HepG2 (cell line): ENCODE results near the gene ZNF777. TPM values are rescaled to one million over a fixed set of nuclear protein-coding genes. Genes with fewer than 3 reads are reported as not detected.

ENCODE experiments used
- BORCS8-MEF2B ChIP-seq: sonication (generic); formaldehyde crosslinking; IDR thresholded peaks from 2 replicates; pipeline ENCODE4 v1.8.0; 2022; ENCODE audit warnings: mild to moderate bottlenecking, missing genetic modification reagents
- ETV6 ChIP-seq: sonication (generic); formaldehyde crosslinking; conservative IDR thresholded peaks from 2 replicates; pipeline ENCODE4 v1.4.0; 2020; ENCODE audit warnings: missing genetic modification reagents
- HDAC1 ChIP-seq: sonication (generic); formaldehyde crosslinking; IDR thresholded peaks from 2 replicates; pipeline ENCODE4 v1.5.1; 2020; ENCODE audit warnings: mild to moderate bottlenecking, missing genetic modification reagents
- JDP2 ChIP-seq: sonication (generic); formaldehyde crosslinking; IDR thresholded peaks from 2 replicates; pipeline ENCODE4 v1.8.1; 2022; ENCODE audit warnings: missing genetic modification reagents, borderline replicate concordance
- MAFF ChIP-seq: IDR thresholded peaks from 2 replicates; pipeline ENCODE4 v1.6.1; 2011; ENCODE audit warnings: low read depth, low read length, improper control_type of control experiment
- MTA1 ChIP-seq: sonication (generic); formaldehyde crosslinking; IDR thresholded peaks from 2 replicates; pipeline ENCODE4 v1.4.0; 2020; ENCODE audit warnings: missing genetic modification reagents, mild to moderate bottlenecking, borderline replicate concordance
- NFYC ChIP-seq: IDR thresholded peaks from 2 replicates; pipeline ENCODE4 v1.6.1; 2016; ENCODE audit warnings: missing genetic modification reagents, missing compliant biosample characterization
- RBFOX2 ChIP-seq: fragments of 200-400 bp; formaldehyde crosslinking; IDR thresholded peaks from 2 replicates; pipeline ENCODE4 v1.6.1; 2017; ENCODE audit warnings: low read depth, mild to moderate bottlenecking, low read length
- RFXANK ChIP-seq: IDR thresholded peaks from 2 replicates; pipeline ENCODE4 v1.6.1; 2016
- SIN3A ChIP-seq: IDR thresholded peaks from 2 replicates; pipeline ENCODE4 v1.6.1; 2011; ENCODE audit warnings: low read depth, mild to moderate bottlenecking, control low read depth, low read length, borderline replicate concordance
- SOX5 ChIP-seq: IDR thresholded peaks from 2 replicates; pipeline ENCODE4 v1.6.1; 2016; ENCODE audit warnings: borderline replicate concordance
- TOPORS ChIP-seq: sonication (generic); formaldehyde crosslinking; IDR thresholded peaks from 2 replicates; pipeline ENCODE4 v1.8.0; 2023; ENCODE audit warnings: mild to moderate bottlenecking, missing genetic modification reagents
- ZFP41 ChIP-seq: sonication (generic); formaldehyde crosslinking; IDR thresholded peaks from 2 replicates; pipeline ENCODE4 v1.4.0; 2020; ENCODE audit warnings: mild to moderate bottlenecking, missing genetic modification reagents, borderline replicate concordance
- ZNF317 ChIP-seq: sonication (generic); formaldehyde crosslinking; IDR thresholded peaks from 2 replicates; pipeline ENCODE4 v1.5.0; 2020; ENCODE audit warnings: mild to moderate bottlenecking, missing genetic modification reagents
- ZNF367 ChIP-seq: sonication (generic); formaldehyde crosslinking; IDR thresholded peaks from 2 replicates; pipeline ENCODE4 v1.4.0; 2020; ENCODE audit warnings: missing genetic modification reagents, borderline replicate concordance
- ZNF567 ChIP-seq: sonication (generic); formaldehyde crosslinking; IDR thresholded peaks from 2 replicates; pipeline ENCODE4 v1.8.1; 2023; ENCODE audit warnings: mild to moderate bottlenecking, missing genetic modification reagents, borderline replicate concordance
- ZNF639 ChIP-seq: conservative IDR thresholded peaks from 2 replicates; pipeline ENCODE4 v1.6.1; 2018; ENCODE audit warnings: missing genetic modification reagents
- ZNF691 ChIP-seq: sonication (generic); formaldehyde crosslinking; IDR thresholded peaks from 2 replicates; pipeline ENCODE4 v1.4.0; 2020; ENCODE audit warnings: missing genetic modification reagents, low read depth, mild to moderate bottlenecking, borderline replicate concordance
- ZNF768 ChIP-seq: sonication (generic); formaldehyde crosslinking; IDR thresholded peaks from 2 replicates; pipeline ENCODE4 v1.4.0; 2020; ENCODE audit warnings: missing genetic modification reagents
- polyA plus RNA-seq, 8 experiments: library from polyadenylated mRNA; depleted of rRNA in 3 of 8; stranded (reverse) in 7 of 8; unstranded in 1 of 8; fragments of >200 nt; fragmentation: Illumina TruSeq in 4 of 8; extraction: Trizol in 4 of 8; gene quantifications; 2 replicates each; pipeline versions ENCODE4 v1.2.1 to v1.2.3, GENCODE V29; 2011 to 2016; ENCODE audit warnings: low read depth in 4 of 8, missing spikeins in 1 of 8, mixed read lengths in 1 of 8; ENCODE audit not compliant: insufficient read depth in 1 of 8
- total RNA-seq, 5 experiments: library from RNA; depleted of rRNA; stranded (reverse); fragments of >200 nt; fragmentation: Illumina TruSeq; extraction: Trizol; gene quantifications; 2 replicates each; pipeline ENCODE4 v1.2.3, GENCODE V29; 2016; ENCODE audit warnings: low read depth in 1 of 5
- TF ChIP-seq, protein P1 (sequence below): IDR thresholded peaks from 2 replicates; pipeline ENCODE4 v1.6.1; 2016; ENCODE audit warnings: mild to moderate bottlenecking
- TF ChIP-seq, protein P2 (sequence below): sonication (generic); formaldehyde crosslinking; IDR thresholded peaks from 2 replicates; pipeline ENCODE4 v1.5.0; 2020; ENCODE audit warnings: missing genetic modification reagents
- TF ChIP-seq, protein P3 (sequence below): sonication (generic); formaldehyde crosslinking; IDR thresholded peaks from 2 replicates; pipeline ENCODE4 v1.4.0; 2020; ENCODE audit warnings: missing genetic modification reagents, borderline replicate concordance

The ZNF777 gene
- total and polyA plus RNA-seq, 2 of the 13 experiments (the other 11 are each of a cell fraction or from before 2014, with no cell fraction given), result 3.8 to 6.0 TPM

DNA sequence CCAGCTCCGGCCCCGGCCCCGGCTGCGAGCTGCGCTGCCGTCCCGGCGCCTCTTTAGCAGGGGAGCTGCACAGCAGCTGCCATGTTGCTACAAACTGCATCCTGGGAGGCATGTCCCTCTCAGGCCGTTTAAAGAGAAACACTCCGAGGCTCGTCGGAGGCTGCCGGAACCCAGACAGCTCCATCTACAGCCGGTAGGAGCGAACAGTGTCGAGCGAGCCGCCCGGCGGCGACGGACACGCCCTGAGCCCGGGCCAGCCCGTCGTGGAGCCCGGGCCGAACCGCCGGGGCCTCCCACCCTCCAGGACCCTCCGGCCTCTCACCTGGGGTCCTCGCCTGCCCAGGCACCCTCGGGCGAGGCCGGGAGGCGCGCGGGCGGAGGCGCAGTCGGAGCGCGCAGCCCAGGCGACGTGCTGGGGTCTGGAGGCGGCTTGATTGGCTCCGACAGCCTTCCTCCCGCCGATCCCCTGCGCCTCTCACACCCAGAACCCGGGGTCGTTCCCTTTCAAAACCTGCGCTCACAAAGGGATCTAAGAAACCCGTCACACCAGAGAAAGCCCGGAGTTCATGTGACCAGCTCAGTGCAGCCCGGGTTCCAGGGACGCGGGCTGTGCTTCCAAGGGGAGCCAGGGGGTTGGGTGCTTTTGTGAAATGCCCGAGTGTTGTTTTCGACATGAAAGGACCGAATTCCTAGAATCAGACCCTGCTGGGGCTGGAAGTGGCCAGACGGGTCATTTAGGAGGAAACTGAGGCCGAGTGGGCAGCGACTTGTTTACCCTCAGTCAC lies at the start of gene ZNF777 (continued):
- TF ChIP-seq SIN3A (no peak), MTA1 (CRISPR knock-in tag) (0 out of 2 replicates have a peak, but pooled peaks have one; percentile 23), SOX5 (CRISPR knock-in tag) (no peak; the same call in 1 of the 2 replicates), ZFP41 (CRISPR knock-in tag) (no peak), ZNF367 (CRISPR knock-in tag) (no peak), ZNF317 (CRISPR knock-in tag) (no peak), MAFF (no peak), ZNF639 (CRISPR knock-in tag) (no peak), ETV6 (CRISPR knock-in tag) (0 out of 2 replicates have a peak, but pooled peaks have one; percentile 40), ZNF768 (CRISPR knock-in tag) (peak; percentile 46; the same call in 1 of the 2 replicates), ZNF691 (CRISPR knock-in tag) (no peak; the same call in 1 of the 2 replicates), NFYC (CRISPR knock-in tag) (no peak), TOPORS (no peak), BORCS8-MEF2B (CRISPR knock-in tag) (peak; percentile 47; the same call in 1 of the 2 replicates), RFXANK (no peak), RBFOX2 (peak; percentile 84), JDP2 (no peak), ZNF567 (CRISPR knock-in tag) (no peak), HDAC1 (CRISPR knock-in tag) (no peak; the same call in 1 of the 2 replicates)
- TF ChIP-seq, protein P1, sequence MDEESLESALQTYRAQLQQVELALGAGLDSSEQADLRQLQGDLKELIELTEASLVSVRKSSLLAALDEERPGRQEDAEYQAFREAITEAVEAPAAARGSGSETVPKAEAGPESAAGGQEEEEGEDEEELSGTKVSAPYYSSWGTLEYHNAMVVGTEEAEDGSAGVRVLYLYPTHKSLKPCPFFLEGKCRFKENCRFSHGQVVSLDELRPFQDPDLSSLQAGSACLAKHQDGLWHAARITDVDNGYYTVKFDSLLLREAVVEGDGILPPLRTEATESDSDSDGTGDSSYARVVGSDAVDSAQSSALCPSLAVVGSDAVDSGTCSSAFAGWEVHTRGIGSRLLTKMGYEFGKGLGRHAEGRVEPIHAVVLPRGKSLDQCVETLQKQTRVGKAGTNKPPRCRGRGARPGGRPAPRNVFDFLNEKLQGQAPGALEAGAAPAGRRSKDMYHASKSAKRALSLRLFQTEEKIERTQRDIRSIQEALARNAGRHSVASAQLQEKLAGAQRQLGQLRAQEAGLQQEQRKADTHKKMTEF (CRISPR knock-in tag), result no peak
- TF ChIP-seq, protein P2, sequence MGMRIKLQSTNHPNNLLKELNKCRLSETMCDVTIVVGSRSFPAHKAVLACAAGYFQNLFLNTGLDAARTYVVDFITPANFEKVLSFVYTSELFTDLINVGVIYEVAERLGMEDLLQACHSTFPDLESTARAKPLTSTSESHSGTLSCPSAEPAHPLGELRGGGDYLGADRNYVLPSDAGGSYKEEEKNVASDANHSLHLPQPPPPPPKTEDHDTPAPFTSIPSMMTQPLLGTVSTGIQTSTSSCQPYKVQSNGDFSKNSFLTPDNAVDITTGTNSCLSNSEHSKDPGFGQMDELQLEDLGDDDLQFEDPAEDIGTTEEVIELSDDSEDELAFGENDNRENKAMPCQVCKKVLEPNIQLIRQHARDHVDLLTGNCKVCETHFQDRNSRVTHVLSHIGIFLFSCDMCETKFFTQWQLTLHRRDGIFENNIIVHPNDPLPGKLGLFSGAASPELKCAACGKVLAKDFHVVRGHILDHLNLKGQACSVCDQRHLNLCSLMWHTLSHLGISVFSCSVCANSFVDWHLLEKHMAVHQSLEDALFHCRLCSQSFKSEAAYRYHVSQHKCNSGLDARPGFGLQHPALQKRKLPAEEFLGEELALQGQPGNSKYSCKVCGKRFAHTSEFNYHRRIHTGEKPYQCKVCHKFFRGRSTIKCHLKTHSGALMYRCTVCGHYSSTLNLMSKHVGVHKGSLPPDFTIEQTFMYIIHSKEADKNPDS (CRISPR knock-in tag), result peak; percentile 60; the same call in 1 of the 2 replicates
- TF ChIP-seq, protein P3, sequence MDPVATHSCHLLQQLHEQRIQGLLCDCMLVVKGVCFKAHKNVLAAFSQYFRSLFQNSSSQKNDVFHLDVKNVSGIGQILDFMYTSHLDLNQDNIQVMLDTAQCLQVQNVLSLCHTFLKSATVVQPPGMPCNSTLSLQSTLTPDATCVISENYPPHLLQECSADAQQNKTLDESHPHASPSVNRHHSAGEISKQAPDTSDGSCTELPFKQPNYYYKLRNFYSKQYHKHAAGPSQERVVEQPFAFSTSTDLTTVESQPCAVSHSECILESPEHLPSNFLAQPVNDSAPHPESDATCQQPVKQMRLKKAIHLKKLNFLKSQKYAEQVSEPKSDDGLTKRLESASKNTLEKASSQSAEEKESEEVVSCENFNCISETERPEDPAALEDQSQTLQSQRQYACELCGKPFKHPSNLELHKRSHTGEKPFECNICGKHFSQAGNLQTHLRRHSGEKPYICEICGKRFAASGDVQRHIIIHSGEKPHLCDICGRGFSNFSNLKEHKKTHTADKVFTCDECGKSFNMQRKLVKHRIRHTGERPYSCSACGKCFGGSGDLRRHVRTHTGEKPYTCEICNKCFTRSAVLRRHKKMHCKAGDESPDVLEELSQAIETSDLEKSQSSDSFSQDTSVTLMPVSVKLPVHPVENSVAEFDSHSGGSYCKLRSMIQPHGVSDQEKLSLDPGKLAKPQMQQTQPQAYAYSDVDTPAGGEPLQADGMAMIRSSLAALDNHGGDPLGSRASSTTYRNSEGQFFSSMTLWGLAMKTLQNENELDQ (CRISPR knock-in tag), result no peak
